Activated CD4-positive, alpha-beta T cell treated with anti-CD3 and anti-CD28 coated beads for 24 hours (primary cell): ENCODE measurements around the gene CALML4.

Source experiments
- DNase-seq, 2 donors: peaks; one replicate each; pipeline ENCODE4 v3.0.0-alpha.2; 2020; ENCODE audit warnings: low read depth in 2 of 2

CALML4 gene

GRCh38 chr15:68145706-68146105 lies 59.4 kb downstream of the CALML4 start:
- no peak for DNase-seq

GRCh38 chr15:68143785-68144184 lies 61.3 kb downstream of the CALML4 start:
- DNase-seq, result no peak

GRCh38 chr15:68143129-68143528 lies 62.0 kb downstream of the CALML4 start:
- DNase-seq, result no peak
